Measurements from ENCODE around the gene ENDOV.

DNA sequence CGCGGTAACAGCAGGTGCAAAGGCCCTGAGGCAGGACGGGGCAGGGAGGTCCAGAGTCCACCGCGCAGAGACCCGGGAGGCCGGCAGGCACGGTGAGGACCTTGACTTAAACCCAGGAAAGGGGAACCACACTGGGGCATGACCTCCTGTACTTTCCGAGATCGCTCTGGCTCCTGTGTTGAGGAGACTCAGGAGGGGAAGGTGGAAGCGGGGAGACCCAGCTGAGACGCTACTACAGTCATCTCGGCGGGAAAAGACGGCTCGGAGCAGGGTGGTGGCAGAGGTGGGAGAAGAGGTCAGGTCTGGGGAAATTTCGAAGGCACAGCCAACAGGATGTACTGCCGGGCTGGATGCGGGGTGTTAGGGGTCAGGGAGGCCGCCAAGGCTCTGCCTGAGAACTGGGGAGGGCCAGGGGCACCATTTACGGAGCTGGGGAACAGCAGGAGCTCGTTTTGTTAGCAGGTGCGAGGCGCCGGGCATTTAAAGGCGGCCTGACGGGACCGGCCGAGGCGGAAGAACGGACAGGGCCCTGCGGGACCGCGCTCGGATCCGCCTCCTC lies 39.1 kb downstream of the ENDOV start:
- TF ChIP-seq EZH2 (conservative IDR thresholded peaks at IDR 0.05; ENCODE audit: low read depth, low read length) (no peak), ZC3H4 (CRISPR knock-in tag; IDR thresholded peaks at IDR 0.05; ENCODE audit: borderline replicate concordance) (peak; percentile 97; the same call in 1 of the 2 replicates), ATF1 (CRISPR knock-in tag; IDR thresholded peaks at IDR 0.05) (no peak), ZNF510 (CRISPR knock-in tag; IDR thresholded peaks at IDR 0.05; ENCODE audit: low read depth) (no peak), NFIC (IDR thresholded peaks at IDR 0.05; ENCODE audit: low read length) (no peak), MZF1 (CRISPR knock-in tag; IDR thresholded peaks at IDR 0.05; ENCODE audit: borderline replicate concordance) (no peak), KLF16 (CRISPR knock-in tag; IDR thresholded peaks at IDR 0.05) (peak in 1 of 2 experiments; percentile 11; a peak in 1 of 4 replicates), ZNF563 (CRISPR knock-in tag; IDR thresholded peaks at IDR 0.05) (no peak), GZF1 (CRISPR knock-in tag; IDR thresholded peaks at IDR 0.05) (no peak), HMG20A (CRISPR knock-in tag; IDR thresholded peaks at IDR 0.05; ENCODE audit: borderline replicate concordance) (no peak), ZNF550 (CRISPR knock-in tag; IDR thresholded peaks at IDR 0.05; ENCODE audit: borderline replicate concordance) (no peak)
- TF ChIP-seq, protein P1, sequence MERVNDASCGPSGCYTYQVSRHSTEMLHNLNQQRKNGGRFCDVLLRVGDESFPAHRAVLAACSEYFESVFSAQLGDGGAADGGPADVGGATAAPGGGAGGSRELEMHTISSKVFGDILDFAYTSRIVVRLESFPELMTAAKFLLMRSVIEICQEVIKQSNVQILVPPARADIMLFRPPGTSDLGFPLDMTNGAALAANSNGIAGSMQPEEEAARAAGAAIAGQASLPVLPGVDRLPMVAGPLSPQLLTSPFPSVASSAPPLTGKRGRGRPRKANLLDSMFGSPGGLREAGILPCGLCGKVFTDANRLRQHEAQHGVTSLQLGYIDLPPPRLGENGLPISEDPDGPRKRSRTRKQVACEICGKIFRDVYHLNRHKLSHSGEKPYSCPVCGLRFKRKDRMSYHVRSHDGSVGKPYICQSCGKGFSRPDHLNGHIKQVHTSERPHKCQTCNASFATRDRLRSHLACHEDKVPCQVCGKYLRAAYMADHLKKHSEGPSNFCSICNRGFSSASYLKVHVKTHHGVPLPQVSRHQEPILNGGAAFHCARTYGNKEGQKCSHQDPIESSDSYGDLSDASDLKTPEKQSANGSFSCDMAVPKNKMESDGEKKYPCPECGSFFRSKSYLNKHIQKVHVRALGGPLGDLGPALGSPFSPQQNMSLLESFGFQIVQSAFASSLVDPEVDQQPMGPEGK (CRISPR knock-in tag; IDR thresholded peaks at IDR 0.05) = no peak
- TF ChIP-seq, protein P2, sequence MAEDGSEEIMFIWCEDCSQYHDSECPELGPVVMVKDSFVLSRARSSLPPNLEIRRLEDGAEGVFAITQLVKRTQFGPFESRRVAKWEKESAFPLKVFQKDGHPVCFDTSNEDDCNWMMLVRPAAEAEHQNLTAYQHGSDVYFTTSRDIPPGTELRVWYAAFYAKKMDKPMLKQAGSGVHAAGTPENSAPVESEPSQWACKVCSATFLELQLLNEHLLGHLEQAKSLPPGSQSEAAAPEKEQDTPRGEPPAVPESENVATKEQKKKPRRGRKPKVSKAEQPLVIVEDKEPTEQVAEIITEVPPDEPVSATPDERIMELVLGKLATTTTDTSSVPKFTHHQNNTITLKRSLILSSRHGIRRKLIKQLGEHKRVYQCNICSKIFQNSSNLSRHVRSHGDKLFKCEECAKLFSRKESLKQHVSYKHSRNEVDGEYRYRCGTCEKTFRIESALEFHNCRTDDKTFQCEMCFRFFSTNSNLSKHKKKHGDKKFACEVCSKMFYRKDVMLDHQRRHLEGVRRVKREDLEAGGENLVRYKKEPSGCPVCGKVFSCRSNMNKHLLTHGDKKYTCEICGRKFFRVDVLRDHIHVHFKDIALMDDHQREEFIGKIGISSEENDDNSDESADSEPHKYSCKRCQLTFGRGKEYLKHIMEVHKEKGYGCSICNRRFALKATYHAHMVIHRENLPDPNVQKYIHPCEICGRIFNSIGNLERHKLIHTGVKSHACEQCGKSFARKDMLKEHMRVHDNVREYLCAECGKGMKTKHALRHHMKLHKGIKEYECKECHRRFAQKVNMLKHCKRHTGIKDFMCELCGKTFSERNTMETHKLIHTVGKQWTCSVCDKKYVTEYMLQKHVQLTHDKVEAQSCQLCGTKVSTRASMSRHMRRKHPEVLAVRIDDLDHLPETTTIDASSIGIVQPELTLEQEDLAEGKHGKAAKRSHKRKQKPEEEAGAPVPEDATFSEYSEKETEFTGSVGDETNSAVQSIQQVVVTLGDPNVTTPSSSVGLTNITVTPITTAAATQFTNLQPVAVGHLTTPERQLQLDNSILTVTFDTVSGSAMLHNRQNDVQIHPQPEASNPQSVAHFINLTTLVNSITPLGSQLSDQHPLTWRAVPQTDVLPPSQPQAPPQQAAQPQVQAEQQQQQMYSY (CRISPR knock-in tag; IDR thresholded peaks at IDR 0.05) = no peak
- TF ChIP-seq, protein P3, sequence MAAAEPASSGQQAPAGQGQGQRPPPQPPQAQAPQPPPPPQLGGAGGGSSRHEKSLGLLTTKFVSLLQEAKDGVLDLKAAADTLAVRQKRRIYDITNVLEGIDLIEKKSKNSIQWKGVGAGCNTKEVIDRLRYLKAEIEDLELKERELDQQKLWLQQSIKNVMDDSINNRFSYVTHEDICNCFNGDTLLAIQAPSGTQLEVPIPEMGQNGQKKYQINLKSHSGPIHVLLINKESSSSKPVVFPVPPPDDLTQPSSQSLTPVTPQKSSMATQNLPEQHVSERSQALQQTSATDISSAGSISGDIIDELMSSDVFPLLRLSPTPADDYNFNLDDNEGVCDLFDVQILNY (CRISPR knock-in tag; conservative IDR thresholded peaks at IDR 0.05) = no peak
